Osteoblast (primary cell): ENCODE data around the gene YJEFN3. TPM values are rescaled to one million over a fixed set of nuclear protein-coding genes. Genes with fewer than 3 reads are reported as not detected.
A peak's percentile ranks its signal among the peaks of the same experiment; 100 is the strongest.

Experiments used
- DNase-seq: peaks from one replicate; pipeline ENCODE4 v3.0.0; 2011; ENCODE audit warnings: low spot score, mixed read lengths; ENCODE audit not compliant: insufficient read length; ENCODE audit errors: missing footprints
- H2AFZ ChIP-seq: 2 replicates; pipeline ENCODE4 v1.6.0; 2011; ENCODE audit warnings: mild to moderate bottlenecking, low read length
- H3K27ac ChIP-seq: 2 replicates; pipeline ENCODE4 v1.5.1; 2011; ENCODE audit warnings: mild to moderate bottlenecking, low read depth, low read length, moderate library complexity
- H3K27me3 ChIP-seq: 2 replicates; pipeline ENCODE4 v1.6.0; 2012; ENCODE audit warnings: mild to moderate bottlenecking, control low read depth, inconsistent platforms, low read length, moderate library complexity; ENCODE audit not compliant: insufficient read depth
- H3K36me3 ChIP-seq: 2 replicates; pipeline ENCODE4 v1.5.1; 2011; ENCODE audit warnings: mild to moderate bottlenecking, low read length, control low read depth, moderate library complexity; ENCODE audit not compliant: insufficient read depth
- H3K4me1 ChIP-seq: 2 replicates; pipeline ENCODE4 v1.5.1; 2011; ENCODE audit warnings: mild to moderate bottlenecking, low read length, control low read depth, moderate library complexity; ENCODE audit not compliant: insufficient read depth
- H3K4me2 ChIP-seq: 2 replicates; pipeline ENCODE4 v1.6.0; 2011; ENCODE audit warnings: mild to moderate bottlenecking, low read length; ENCODE audit not compliant: insufficient read depth
- H3K4me3 ChIP-seq: fragments of 200-600 bp; sonication (generic); 3 replicates; pipeline ENCODE4 v1.5.1; 2012; ENCODE audit warnings: mild to moderate bottlenecking, low read length, inconsistent platforms; ENCODE audit not compliant: insufficient read depth
- H3K79me2 ChIP-seq: 2 replicates; pipeline ENCODE4 v1.6.0; 2012; ENCODE audit warnings: mild to moderate bottlenecking, low read length, control low read depth, inconsistent platforms; ENCODE audit not compliant: insufficient read depth
- H3K9me3 ChIP-seq: 2 replicates; pipeline ENCODE4 v1.5.1; 2011; ENCODE audit warnings: low read depth, low read length, control low read depth
- H4K20me1 ChIP-seq: 2 replicates; pipeline ENCODE4 v1.6.0; 2012; ENCODE audit warnings: mild to moderate bottlenecking, low read length, control low read depth; ENCODE audit not compliant: insufficient read depth
- CTCF ChIP-seq: IDR thresholded peaks from 2 replicates; pipeline ENCODE4 v1.5.1; 2011; ENCODE audit warnings: mild to moderate bottlenecking, low read depth, low read length, moderate library complexity; ENCODE audit errors: extremely low read depth
- total RNA-seq: library from RNA; depleted of rRNA; stranded (reverse); fragments of >200 nt; gene quantifications from 2 replicates; pipeline ENCODE4 v1.2.3, GENCODE V29; 2012

The YJEFN3 gene
- total RNA-seq, 1 donor: under 0.01 TPM

DNA sequence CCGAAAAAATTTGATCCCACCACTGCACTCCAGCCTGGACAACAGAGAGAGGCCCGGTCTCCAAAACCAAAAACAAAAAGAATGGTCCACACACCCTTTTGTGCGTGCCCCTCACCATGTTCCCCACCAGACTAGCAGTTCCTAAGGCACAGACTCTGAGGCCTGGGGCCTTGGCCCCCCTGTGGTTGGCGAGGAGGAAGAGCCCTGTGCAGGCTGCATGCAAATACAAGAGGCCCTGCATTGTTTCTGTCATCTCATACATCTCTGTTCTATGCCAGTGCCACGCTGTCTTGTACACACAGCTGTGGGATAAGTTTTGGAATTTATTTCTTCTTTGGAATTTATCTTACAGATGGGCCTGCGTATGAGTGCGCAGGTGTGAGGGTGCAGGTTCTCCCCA, 4.7 kb upstream of the YJEFN3 start:
- Histone ChIP-seq H3K9me3 (no peaks in the 10 kb centered on the region), H3K4me1 (no peaks in the 10 kb centered on the region), H2AFZ (no peak overlapping the region), H3K36me3 (peaks cover 27% of the 10 kb centered on the region), H4K20me1 (peaks cover 42% of the 10 kb centered on the region), H3K27ac (no peak overlapping the region), H3K79me2 (peaks cover 60% of the 10 kb centered on the region), H3K4me3 (no peak overlapping the region), H3K27me3 (no peaks in the 10 kb centered on the region), H3K4me2 (no peak overlapping the region)
- TF ChIP-seq CTCF: no peak
- peak; percentile 76 for DNase-seq

DNA sequence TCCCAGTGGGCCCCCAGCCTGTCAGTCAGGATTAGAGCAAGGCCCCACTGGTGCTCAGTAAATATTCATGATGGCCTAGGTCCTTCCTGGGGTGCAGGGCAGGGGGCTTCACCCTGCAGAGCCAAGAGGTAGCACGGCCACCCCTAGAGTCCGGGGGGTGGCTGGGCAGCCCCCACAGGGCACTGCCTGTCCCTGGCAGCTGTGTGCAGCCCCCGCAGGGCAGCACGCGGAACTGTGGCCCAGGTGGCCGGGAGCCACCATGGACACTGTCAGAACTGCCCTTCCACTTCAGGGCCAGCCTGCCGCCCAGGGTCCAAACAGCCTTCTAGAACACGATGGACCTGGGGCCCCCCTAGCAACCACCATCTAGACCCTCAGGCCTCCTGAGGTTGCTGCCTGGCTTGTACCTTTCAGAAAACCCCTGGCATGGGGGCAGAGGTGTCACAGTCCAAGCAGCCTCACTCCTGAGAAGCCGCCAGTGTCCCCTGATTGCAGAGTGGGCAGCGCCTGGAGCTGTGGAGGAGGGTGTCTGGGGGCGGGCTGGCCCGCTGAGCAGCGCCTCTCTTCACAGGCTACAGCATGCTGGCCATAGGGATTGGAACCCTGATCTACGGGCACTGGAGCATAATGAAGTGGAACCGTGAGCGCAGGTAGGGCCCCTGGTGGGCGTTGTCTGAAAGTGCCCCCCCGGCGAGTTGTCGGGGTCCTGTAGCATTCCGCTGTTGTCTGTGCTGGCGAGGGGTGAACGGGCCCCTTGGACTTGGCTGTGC, 2.9 kb upstream of the YJEFN3 start:
- Histone ChIP-seq H3K9me3 (no peaks in the 10 kb centered on the region), H3K36me3 (peaks cover 12% of the 10 kb centered on the region), H2AFZ (no peak overlapping the region), H3K79me2 (peaks cover 43% of the 10 kb centered on the region), H3K27me3 (no peaks in the 10 kb centered on the region), H3K27ac (no peak overlapping the region), H3K4me1 (peaks cover 5% of the 10 kb centered on the region), H4K20me1 (peaks cover 36% of the 10 kb centered on the region), H3K4me2 (no peak overlapping the region), H3K4me3 (no peak overlapping the region)
- TF ChIP-seq CTCF: no peak
- peak; percentile 71 for DNase-seq

DNA sequence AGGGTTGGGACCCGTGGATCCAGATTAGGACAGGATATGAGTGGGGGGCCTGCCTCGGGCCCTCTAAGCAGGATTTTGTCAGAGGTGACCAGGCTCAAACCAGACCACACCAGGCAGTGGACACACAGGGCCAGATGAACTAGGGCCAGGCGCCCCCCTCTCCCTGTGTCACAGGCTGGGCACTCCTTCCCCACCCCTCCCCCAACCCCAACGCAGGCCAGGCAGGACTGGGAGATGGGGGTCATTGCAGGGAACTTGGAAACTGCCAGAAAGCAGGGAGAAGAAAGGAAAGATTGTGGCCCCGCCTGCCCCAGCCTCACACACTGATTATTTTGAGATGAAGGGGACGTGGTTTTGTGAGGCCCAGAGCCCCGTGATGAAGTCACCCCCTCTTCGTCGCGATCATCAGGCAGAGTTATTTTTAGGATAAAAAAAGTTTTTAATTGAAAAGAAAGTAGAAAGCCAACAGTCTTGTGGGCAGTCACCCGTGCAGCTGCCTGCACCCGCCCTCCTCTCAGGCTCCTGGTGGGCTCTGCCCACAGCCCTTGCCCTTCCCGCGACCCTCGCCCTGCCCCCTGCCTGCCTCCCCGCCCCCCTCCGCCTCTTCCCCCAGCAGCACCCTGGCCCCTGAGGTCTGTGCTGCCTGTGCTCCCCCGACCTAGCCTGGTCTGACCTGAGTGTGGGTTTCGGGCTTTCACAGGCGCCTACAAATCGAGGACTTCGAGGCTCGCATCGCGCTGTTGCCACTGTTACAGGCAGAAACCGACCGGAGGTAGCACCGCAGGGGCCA, 1.9 kb upstream of the YJEFN3 start:
- H3K4me1 ChIP-seq: peaks cover 6% of the 10 kb centered on the region
- no peaks in the 10 kb centered on the region for H3K27me3 ChIP-seq
- H3K36me3 ChIP-seq: peaks cover 10% of the 10 kb centered on the region
- peaks cover 36% of the 10 kb centered on the region for H4K20me1 ChIP-seq
- H3K79me2 ChIP-seq: peaks cover 36% of the 10 kb centered on the region
- no peak overlapping the region for H3K4me3 ChIP-seq
- no peak overlapping the region for H2AFZ ChIP-seq
- H3K9me3 ChIP-seq: no peaks in the 10 kb centered on the region
- H3K4me2 ChIP-seq: no peak overlapping the region
- peak; percentile 83 for DNase-seq
- no peak overlapping the region for H3K27ac ChIP-seq
- TF ChIP-seq CTCF: no peak

GRCh38 chr19:19527371-19527656, 1.4 kb upstream of the YJEFN3 start:
- H3K9me3 ChIP-seq: no peaks in the 10 kb centered on the region
- no peaks in the 10 kb centered on the region for H3K27me3 ChIP-seq
- H3K4me3 ChIP-seq: no peak overlapping the region
- TF ChIP-seq CTCF: no peak
- H3K4me2 ChIP-seq: no peak overlapping the region
- H3K27ac ChIP-seq: no peak overlapping the region
- H4K20me1 ChIP-seq: peaks cover 36% of the 10 kb centered on the region
- peak; percentile 52 for DNase-seq
- peaks cover 10% of the 10 kb centered on the region for H3K36me3 ChIP-seq
- no peak overlapping the region for H2AFZ ChIP-seq
- peaks cover 32% of the 10 kb centered on the region for H3K79me2 ChIP-seq
- H3K4me1 ChIP-seq: peaks cover 9% of the 10 kb centered on the region
